Suppressor macrophage (primary cell): ENCODE results near the gene SAT2.
"Not testable (repeated sequence)": the region's sequence is repeated elsewhere in the genome, so short reads cannot be mapped to it uniquely, and the experiment has no call there.

ENCODE experiments used
- DNase-seq, 4 experiments: peaks; one replicate each; pipeline ENCODE4 v3.0.0-alpha.2; 2020 to 2022

Gene SAT2

DNA sequence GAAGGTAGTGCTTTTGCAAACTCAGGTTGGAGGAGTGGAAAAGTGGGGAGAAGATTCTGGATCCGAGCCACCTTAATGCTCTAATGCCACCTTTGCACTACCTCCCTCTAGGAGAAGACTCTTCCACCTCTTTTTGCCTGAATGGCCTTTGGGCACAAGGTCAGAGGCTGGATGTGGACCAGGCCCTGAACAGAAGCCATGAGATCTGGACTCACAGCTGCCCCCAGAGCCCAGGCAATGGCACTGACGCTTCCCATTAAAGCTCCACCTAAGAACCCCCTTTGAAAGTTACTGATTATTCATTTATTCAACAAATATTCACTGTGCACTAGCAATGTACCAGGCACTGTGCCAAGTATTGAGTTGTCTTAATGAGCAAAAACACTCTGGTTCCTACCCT lies 5.5 kb upstream of the SAT2 start:
- DNase-seq, result no peak

DNA sequence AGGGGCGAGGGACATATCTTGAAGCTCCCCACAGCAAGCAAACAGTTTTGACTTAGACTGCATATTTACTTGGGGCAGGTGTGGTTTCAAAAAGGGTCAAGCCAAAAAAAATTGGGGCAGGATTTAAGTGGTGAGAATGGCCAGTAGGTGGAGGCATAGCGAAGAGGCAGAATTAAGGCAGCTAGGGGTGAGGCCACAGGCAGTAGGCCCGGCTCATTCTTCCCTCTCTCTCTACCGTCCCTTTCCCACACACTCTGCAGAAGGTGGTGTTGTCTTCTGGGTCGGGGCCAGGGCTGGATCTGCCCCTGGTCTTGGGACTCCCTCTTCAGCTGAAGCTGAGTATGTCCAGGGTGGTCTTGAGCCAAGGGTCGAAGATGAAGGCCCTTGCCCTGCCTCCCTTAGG lies 4.9 kb upstream of the SAT2 start:
- peak; percentile 66 to 82 (median 74) for DNase-seq

DNA sequence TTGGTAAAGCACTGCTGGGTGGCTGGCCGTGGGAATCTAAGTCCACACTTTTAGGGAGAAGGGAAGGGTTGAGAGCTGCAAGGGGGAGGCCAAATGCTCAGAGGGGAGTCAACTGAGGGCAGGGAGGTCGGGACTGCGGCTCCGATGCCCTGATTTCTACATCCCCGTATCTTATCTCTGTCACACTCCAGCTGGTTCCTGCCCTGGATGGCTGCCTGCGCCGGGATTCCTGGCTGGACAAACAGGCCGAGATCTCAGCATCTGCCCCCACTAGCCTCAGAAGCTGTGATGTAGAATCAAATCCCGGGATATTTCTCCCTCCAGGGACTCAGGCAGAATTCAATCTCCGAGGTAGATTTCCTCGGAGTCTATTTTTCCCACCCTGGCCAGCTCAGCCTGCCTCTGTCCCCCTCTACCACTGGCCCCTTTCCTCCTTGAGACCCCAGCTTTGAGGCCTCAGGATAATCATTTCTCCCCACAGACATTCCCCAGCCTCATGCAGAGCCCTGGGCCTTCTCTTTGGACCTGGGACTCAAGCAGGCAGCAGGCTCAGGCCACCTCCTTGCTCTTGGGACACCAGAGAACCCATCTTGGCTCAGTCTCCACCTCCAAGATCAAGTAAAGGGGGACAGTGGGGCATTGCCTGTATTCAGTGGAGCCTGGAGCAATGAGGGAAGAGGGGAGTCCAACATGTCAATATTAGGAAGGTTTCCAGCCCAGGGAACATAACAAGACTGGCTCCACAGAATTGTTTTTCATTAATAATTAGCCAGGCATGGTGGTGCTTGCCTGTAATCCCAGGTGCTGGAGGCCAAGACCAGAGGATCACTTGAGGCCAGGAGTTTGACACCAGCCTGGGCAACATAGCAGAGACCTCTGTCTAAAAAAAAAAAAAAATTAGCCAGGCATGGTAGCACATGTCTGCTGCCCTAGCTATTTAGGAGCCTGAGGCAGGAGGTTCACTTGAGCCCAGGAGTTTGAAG lies 4.1 kb upstream of the SAT2 start:
- no peak for DNase-seq

DNA sequence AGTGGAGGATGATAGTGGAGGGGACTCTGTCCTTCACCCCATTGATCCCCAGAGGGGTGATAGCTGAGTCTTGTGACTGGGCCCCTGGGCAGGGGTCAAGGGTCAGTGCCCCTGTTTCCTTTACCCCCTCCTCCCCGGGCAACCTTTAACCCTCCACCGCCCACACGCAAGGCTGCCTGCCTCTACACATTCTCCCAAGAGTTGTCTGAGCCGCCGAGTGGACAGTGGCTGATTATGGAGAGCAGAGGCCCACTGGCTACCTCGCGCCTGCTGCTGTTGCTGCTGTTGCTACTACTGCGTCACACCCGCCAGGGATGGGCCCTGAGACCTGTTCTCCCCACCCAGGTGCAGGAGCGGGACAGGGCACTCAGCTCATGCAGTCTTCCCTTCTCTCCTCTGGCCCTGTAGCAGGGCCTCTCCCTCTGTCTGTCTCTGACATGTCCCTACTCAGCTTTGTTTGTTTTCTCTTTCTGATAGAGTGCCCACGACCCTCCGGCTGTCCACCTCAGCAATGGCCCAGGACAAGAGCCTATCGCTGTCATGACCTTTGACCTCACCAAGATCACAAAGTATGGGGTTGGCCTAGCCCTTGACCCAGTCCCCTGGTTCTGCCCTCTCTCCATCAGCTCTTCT lies 2.4 kb upstream of the SAT2 start, which contains the start of gene SHBG:
Gene SHBG (plus strand): TSS at position 197 of the 633 bp plus-strand sequence. CDS start 38 bp downstream, at position 235.
- DNase-seq, result no peak

DNA sequence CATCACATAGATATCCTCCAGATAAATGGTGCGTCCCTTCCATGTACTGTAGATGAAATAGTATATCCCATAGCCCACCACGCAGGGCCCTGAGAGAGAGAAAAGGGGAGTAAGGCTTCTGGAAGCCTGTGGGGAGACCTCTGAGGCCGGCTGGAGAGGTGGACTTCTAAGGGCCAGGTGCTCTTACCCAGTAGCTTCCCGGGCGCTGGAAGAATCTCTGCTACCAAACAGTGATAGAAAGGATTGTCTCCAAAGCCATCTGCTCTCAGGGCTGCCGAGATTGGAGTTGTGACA lies 718 bp downstream of the SAT2 start:
- no peak for DNase-seq

DNA sequence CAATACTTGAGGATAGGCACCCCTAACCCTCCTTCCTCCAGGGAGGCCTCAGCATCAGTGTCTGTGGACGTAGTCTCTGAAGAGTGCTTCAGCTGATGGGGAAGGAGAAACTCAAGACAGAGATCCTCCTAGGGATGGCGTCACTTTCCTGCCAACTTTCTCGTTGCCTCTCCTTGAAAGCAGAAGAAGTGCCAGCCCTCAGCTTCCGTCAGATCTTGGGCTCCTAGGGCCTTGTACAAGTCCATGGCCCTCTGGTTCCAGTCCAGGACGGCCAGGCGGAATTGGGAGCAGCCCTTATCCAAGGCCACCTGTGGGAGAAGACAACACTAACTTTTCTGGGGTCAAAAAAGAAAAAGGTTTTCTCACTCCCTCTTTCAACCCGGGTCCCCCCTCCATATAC lies 1.3 kb downstream of the SAT2 start:
- peak; percentile 82 to 90 (median 90) for DNase-seq

DNA sequence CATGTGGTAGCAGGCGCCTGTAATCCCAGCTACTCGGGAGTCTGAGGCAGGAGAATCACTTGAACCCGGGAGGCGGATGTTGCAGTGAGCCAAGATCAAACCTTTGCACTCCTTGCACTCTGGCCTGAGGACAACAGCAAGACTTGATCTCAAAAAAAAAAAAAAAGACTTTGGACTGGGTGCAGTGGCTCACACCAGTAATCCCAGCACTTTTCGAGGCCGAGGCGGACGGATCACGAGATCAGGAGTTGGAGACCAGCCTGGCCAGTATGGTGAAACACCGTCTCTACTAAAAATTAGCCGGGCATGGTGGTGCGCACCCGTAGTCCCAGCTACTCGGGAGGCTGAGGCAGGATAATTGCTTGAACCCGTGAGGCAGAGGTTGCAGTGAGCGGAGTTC lies 1.9 kb downstream of the SAT2 start:
- DNase-seq, result not testable (repeated sequence)

DNA sequence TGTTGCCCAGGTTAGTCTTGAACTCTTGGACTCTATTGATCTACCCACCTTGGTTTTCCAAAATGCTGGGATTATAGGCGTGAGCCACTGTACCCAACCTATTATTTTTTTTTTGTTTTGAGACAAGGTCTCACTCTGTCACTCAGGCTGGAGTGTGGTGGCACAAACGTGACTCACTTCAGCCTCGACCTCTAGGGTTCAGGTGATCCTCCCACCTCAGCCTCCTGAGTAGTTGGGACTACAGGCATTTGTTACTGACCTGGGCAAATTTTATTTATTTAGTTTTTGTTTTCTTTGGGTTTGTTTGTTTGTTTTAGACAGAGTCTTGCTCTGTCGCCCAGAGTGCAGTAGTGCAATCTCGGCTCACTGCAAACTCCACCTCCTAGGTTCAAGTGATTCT lies 4.0 kb downstream of the SAT2 start:
- DNase-seq, result no peak

DNA sequence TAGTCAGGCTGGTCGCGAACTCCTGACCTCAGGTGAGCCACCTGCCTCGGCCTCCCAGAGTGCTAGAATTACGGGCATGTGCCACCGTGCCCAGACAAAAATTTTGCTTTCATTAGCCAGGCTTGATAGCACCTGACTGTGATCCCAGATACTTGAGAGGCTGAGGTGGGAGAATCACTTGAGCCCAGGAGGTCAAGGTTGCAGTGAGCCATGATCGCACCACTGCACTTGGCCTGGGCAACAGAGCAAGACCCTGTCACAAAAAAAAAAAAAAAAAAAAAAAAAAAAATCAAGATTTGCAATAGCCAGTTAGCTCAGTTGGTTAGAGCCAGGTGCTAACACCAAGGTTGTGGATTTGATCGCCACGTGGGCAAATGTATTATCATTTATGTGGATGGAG lies 6.8 kb downstream of the SAT2 start:
- DNase-seq, result no peak

DNA sequence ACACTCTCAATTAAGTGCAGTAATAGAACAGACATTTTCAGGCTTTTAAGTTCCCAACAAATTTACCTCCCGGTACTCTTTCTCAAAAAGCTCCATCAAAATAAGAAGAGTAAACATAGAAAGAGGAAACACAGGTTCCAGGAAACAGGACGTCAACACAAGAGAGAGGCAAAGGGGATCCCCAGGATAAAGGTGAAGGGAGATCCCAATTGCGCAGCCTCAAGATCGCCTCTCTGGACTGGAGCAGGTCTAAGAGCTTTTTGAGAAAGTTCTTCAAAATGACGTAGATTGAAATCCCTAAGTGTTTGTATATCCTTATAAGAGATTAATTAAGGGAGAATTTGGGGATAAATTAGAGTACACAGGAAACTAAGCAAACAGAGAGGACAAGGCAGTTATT lies 9.0 kb downstream of the SAT2 start:
- no peak for DNase-seq

DNA sequence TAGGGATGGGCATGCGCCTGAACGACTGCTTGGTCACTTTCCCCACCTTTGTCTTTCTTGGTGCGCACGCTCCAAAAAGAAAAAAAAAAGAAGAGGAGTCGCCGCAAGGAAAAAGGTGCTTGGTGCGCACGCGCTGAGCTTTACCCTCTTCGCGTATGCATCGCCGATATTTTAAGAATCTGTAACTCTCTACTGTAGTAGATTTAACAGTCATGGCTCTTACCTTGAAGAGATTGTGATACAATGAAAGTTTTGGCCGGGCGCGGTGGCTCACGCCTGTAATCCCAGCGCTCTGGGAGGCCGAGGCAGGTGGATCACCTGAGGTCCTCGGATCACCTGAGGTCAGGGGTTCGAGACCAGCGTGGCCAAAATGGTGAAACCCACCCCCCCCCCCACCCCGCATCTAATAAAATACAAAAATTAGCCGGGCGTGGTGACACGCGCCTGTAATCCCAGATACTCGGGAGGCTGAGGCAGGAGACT lies 12.3 kb downstream of the SAT2 start:
- no peak for DNase-seq

DNA sequence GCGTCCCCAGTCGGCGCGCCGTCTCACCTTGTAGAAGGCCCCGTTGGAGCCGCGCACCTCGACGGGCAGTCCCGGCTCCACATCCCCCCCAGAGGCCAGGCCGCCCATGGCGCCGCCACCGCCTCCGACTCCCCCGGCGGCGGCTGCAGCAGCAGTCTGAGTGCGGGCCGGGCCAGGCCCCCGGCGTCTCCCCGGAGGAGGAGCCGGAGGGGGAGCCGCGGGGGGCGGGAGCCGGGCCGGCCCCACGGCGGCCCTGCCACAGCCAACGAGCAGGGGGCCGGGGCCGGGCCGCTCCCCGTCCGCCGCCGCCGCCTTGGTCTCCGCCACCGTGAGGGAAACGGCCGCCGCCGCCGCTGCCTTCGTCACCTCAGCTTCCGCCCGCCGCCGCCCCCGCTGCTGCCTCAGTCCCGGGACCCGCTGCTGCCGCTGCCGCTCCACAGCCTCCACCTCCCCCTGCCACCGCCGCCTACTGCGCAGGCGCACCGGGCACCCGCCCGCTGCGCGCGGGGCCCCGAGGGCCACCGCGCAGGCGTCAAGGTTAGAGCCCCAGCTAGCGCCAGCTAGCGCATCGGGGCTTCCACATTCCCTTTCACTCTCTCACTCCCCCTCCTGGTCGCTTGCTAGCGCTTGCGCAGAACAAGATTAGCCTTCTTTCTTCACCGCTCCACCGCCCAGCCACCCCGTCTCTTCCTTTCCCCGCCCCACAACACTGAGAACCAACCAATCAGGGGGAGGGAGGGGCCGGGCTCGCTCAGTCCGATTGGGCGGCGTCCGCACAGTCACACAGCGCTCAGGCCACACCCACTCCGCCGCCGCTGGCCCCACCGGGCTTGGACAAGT lies 13.0 kb downstream of the SAT2 start, which contains the start of gene FXR2:
Gene FXR2 (minus strand): TSS at position 473 of the 840 bp plus-strand sequence. CDS start 365 bp downstream, at position 108.
- peak; percentile 99 to 100 (median 100) for DNase-seq

DNA sequence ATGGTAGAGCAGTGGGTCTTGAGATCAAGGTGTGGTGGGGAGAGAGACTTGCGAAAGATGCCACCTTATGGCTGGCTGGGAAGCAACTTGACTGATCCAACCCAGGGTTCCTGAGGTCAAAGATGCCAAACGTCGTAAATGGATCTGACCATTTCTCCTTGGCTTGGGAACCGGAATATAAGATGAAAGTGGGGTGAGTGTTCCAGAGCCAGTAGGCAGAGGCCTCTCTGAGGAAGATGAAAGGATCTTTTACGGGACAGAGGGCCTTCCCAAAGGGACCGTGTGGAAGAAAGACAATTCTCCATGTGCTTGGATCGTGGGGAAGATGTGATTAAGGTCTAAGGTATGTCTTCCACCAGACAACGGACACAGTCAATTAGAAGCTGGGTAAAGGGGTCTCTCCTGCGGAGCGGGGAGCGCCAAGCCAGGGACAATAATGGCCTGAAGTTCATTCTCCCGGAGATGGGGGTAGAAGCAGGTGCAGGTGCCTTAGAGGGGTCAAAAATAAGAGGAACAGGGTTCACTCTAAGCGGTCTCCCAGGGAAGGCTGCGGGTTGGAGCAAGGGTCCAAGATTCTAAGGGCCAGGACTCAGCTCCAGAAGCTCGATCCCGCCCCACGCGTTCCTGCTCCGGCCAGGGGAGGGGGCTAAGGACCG lies 13.7 kb downstream of the SAT2 start:
- no peak for DNase-seq

DNA sequence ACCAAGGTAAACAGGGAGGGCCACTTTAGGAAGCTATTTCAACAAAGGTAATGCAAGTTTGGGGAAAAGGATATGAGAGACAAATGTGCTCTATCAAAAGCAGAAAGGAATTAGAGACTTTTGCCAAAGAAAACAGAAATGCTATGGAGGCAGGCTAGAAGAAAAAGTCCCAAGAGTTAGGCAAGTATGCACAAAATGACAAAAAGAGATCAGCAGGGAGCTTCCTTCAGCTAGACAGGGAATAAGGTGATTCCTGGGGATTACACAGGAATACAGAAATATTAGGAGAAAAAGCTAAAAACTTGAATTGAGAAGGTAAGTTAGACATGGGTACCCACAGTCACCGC lies 15.4 kb downstream of the SAT2 start:
- DNase-seq, result no peak

DNA sequence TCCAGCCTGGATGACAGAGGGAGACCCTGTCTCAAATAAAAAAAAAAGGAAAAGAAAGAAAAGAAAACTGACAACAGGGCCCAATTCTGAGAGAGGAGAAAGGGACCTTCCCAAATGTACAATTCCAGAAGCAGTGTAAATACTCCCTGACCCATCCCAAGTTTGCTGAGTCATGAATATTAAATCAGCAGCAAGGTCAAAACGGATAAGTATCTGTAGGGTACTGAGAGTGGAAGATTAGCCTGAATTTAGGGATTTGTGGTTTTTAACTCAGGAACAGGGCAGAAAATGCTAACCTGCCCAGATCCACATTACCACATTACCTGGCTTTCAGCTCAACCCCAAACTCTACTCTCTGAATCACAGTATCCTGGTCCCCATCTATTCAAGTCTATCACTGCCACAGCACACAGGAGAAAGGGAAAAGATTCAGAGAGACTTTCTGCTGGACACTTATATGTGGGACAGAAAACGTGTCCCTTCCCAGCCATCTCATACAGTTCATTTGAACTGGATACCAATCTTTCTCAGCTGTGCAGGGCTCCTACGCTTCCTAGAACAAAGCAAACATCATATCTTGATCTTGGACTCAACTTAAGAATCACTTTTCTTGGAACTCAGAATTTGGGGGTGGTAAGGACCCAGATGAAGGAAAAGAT lies 15.9 kb downstream of the SAT2 start:
- no peak for DNase-seq

DNA sequence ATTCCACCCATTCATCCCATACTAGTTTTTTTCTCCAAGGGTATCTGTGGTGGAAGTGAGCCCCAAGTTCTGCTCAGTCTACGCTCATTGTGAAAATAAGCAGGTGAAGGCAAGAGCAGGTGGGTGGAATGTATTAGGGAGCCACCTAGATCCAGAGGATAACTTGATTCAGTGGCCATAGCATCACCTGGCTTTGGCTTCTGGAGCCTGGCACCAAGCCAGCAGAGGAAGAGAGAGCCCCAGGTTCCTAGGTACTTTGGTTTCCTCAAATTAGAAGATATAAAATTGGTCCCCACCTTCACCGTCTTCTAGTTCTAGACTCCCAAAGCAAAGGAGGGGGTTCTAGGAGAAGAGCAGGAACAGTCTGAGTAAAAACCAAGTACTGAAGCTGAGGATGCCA lies 17.0 kb downstream of the SAT2 start:
- DNase-seq, result no peak

DNA sequence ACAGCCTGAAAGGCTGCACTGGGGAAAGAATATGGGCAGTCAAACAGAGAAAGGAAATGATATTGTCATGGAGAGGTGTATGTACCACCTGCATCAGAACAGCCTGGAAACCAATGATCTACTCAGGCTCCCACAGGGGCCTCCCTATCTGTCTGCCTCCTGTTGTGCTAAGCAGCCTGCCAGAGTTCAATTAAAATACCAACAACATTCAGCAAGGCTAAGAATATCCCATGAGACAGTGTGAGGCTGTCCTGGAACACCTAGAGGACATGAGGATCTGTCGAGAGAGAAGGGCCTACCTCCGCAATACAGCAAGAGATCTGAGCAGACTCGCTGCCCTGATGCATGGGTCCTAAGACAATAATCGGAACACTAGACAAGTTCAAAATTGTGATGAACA lies 21.3 kb downstream of the SAT2 start:
- no peak for DNase-seq

DNA sequence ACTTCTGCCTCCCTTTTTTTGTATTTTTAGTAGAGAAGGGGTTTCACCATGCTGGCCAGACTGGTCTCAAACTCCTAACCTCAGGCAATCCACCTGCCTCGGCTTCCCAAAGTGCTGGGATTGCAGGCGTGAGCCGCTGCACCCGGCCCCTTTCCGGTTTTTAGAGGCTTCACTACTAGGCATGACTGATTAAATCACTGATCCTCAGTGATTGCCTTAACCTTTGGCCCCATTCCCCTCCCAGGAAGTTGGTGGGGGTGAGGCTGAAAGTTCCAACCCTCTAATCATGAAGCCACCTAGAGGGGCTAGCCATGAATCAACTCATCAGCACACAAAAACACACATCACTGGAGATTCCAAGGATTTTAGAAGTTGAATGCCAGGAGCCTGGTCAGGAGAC lies 30.1 kb downstream of the SAT2 start:
- not testable (repeated sequence) for DNase-seq

DNA sequence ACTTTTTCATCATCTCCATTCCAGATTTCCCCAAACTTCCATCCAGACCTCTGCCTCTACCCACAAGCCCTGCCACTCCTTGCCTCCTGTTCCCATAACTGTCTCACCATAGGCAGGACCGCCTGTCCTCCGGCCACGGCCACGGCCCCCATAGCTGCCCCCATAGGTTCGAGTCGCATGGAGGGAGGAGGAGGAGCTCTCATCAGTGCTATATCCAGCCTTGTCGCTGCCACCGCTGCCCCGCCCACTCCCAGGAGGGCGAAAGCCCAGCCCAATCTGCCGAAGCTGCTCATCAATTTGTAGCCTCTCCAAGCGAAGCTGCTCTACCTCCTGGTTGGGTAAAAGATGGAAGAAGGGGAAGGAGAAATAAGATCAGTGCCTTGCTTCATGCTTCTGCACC lies 34.3 kb downstream of the SAT2 start:
- no peak for DNase-seq

DNA sequence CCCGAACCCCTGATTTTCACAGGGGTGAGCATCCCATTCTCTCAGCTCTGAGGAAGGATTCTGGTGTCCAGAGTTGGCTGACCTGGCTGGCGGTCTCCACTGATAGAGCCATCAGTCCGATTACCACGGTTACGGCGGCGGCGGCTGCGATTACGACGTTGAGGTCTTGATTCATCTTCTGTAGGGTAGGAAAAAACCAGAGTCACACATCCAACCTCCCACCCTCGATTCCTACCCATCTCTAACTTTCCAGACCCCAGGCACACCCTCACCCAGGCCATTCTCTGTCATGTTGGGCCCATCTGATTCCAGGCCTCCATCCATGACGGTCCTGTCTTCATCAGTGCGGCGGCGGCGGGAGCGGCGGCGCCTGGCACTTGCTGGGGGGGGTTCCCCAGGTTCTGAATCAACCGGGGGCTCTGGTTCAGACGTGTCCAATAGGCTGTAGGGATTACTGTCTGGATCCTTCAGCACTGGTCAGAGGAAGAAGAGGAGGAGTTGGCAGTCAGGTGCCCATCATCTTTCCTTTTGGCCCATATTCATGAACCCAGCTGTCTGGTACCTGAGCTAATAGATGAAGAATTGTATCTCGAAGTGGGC lies 35.1 kb downstream of the SAT2 start:
- no peak for DNase-seq

DNA sequence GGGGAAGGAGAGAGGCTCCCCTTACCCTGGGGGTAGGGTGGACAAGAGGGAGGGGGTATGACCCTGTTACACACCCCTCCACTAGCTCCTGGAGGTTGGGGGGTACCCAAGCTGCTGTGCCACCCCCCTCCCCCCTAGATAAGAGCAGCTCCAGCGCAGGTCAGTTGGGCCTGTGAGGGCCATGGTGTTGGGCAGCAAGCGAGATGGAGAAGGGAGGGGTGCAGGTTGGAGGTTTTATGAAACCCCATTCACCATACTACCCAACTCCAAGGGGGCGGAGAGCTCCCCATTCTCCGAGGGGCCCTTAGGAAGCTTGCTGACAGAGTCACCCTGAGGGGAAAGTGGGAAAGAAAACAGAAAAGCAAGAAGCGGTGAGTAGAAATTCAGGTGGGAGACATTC lies 36.0 kb downstream of the SAT2 start:
- no peak for DNase-seq

DNA sequence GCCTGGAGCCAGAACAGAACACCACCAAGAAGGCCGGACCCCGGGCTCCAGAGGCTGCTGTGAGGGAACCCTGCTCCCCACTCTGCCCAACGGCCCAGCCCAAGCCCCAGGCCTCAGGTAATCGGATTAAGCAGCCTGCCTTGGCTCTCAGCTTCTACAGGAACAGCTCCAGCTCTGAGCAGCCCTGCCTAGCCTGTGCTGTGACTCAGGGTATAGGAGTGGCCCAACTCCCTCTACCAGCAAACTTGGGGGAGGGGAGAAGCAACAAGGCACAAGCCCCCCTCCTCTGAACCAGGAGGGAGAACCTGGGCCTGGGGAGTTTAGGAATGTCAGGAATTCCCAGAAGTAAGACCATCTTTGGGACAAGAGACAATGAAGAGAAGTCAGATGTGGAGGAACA lies 36.9 kb downstream of the SAT2 start:
- DNase-seq, result no peak
